Measurements from ENCODE around the gene RAB33B. TPM values are rescaled to one million over a fixed set of nuclear protein-coding genes. Genes with fewer than 3 reads are reported as not detected.

The RAB33B gene
- total and polyA plus RNA-seq, 9 of the 15 experiments (the other 6 are each of a cell fraction or from before 2014, with no cell fraction given) = 1.7 to 3.7 (median 3.0) TPM

DNA sequence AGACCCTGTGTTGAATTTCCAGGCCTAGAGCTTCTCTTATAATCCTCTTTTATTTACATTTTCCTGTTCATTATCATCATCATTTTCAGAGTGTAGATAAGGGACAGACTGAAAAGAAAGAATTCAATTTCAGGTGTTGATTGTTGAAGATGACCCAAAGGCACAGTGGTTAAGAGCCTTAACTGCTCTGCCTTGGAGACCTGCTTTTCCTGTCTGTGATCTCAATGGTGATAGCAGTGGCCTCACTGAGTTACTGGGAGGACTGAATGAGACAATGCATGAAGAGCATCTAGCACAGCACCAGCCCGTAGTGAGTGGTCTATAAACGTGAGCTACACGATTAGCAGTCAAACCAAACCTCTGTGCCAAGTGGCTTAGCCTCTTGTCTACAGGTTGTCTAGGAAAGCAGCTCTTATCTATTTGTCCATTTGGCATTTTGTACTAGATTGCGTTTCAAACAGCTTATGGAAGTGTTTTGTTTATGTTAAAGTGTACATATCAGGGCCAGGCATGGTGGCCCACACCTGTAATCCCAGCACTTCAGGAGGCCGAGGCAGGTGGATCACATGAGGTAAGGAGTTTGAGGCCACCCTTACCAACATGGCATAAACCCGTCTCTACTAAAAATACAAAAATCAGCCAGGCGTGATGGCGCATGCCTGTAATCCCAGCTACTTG lies 60.6 kb downstream of the RAB33B start (continued):
- TF ChIP-seq ZNF324 (CRISPR knock-in tag; IDR thresholded peaks at IDR 0.05) (no peak), ARID1B (IDR thresholded peaks at IDR 0.05) (peak; percentile 32; the same call in 1 of the 2 replicates), PHF8 (IDR thresholded peaks at IDR 0.05; ENCODE audit: borderline replicate concordance, low read length) (no peak), CBFA2T2 (conservative IDR thresholded peaks at IDR 0.05) (peak; percentile 43; the same call in 1 of the 2 replicates), FOXA3 (CRISPR knock-in tag; conservative IDR thresholded peaks at IDR 0.05 in 1 of 2, IDR thresholded peaks at IDR 0.05 in 1 of 2) (no peak), ZNF785 (CRISPR knock-in tag; IDR thresholded peaks at IDR 0.05) (no peak), ZNF583 (CRISPR knock-in tag; IDR thresholded peaks at IDR 0.05) (no peak), ZC3H4 (CRISPR knock-in tag; IDR thresholded peaks at IDR 0.05; ENCODE audit: borderline replicate concordance) (no peak), ETV5 (CRISPR knock-in tag; IDR thresholded peaks at IDR 0.05; ENCODE audit: low read depth) (no peak)
- TF ChIP-seq, protein P1, sequence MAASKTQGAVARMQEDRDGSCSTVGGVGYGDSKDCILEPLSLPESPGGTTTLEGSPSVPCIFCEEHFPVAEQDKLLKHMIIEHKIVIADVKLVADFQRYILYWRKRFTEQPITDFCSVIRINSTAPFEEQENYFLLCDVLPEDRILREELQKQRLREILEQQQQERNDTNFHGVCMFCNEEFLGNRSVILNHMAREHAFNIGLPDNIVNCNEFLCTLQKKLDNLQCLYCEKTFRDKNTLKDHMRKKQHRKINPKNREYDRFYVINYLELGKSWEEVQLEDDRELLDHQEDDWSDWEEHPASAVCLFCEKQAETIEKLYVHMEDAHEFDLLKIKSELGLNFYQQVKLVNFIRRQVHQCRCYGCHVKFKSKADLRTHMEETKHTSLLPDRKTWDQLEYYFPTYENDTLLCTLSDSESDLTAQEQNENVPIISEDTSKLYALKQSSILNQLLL (CRISPR knock-in tag; IDR thresholded peaks at IDR 0.05; ENCODE audit: borderline replicate concordance) = no peak
- TF ChIP-seq, protein P2, sequence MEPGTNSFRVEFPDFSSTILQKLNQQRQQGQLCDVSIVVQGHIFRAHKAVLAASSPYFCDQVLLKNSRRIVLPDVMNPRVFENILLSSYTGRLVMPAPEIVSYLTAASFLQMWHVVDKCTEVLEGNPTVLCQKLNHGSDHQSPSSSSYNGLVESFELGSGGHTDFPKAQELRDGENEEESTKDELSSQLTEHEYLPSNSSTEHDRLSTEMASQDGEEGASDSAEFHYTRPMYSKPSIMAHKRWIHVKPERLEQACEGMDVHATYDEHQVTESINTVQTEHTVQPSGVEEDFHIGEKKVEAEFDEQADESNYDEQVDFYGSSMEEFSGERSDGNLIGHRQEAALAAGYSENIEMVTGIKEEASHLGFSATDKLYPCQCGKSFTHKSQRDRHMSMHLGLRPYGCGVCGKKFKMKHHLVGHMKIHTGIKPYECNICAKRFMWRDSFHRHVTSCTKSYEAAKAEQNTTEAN (CRISPR knock-in tag; IDR thresholded peaks at IDR 0.05) = no peak

Data from K562 (cell line).